Thyroid gland (tissue), 4 donors: ENCODE data around the gene IGFALS.

Source experiments
- CTCF ChIP-seq, 6 experiments: fragments of 200-600 bp in 3 of 6; fragments of 450-650 bp in 3 of 6; sonication (generic) in 3 of 6; IDR thresholded peaks; one replicate each; pipeline ENCODE4 v1.5.1; 2016 to 2019; ENCODE audit warnings: antibody characterized with exemption in 6 of 6, mild to moderate bottlenecking in 2 of 6, inconsistent platforms in 1 of 6, moderate library complexity in 1 of 6
- POLR2A ChIP-seq, 2 donors: fragments of 450-650 bp; IDR thresholded peaks; one replicate each; pipeline ENCODE4 v1.6.1; 2017; ENCODE audit warnings: antibody characterized with exemption in 2 of 2, mild to moderate bottlenecking in 2 of 2, moderate library complexity in 1 of 2

DNA sequence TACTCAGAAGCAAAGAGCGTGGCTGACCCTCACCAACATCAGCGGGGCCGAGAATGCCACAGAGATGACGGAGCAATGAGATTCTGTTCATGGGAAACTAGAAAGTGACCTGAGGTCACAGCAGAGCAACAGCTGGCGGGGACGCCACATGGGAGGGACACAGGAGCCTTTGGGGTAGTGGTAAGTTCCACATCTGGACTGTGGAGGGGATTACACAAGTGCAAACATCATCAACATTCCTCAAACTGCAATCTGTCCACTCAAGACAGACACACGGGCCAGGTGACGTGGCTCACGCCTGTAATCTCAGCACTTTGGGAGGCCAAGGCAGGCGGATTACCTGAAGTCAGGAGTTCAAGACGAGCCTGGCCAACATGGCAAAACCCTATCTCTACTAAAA is 22.0 kb upstream of the IGFALS start:
- TF ChIP-seq CTCF (IDR thresholded peaks at IDR 0.05) (no peak), POLR2A (IDR thresholded peaks at IDR 0.05) (no peak)
